HG03039 (cell line): ENCODE results near the gene CELF6.

ENCODE experiments used
- ATAC-seq: cut with Tn5 transposase; IDR thresholded peaks from one replicate; pipeline ENCODE4 v1.9.1; 2021; ENCODE audit warnings: mild to moderate bottlenecking, moderate library complexity; ENCODE audit not compliant: unreplicated experiment

Gene CELF6

DNA sequence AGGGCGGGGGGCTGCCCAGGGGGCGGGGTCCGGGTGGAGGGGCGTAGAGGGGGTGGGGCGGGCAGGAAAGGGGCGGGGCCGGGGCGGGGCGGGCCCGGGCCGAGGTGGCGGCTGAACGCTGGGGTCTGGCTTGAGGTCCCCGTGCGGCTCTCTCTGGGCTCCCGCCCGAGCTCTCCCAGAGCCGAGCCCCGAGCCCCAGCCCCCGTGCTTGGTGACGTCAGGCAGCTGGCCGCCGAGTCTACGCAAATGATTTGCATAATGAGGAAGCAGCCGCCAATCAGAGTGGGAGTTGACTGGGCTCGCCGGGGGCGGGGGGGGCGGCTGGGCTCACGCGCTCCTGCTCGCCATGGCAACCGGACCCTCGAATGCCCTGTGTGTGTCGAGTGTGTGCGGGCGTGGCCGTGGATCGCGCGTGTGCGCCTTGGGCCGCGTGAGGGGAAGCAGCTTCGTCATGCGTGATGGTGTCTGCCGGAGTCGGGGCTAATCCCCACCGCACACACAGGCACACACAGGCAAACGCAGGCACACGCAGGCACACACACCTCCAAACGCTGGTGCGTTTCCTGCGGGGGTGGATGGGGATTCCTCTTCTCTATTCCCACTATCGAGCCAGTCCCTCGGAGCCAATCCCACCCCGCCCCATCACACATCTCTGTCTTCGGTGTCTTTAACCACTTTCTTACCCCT lies at the start of gene CELF6:
TSS of gene CELF6 (minus strand) at position 173 of the 687 bp plus-strand sequence. CDS start 283 bp downstream, outside the sequence.
- ATAC-seq, result no peak

DNA sequence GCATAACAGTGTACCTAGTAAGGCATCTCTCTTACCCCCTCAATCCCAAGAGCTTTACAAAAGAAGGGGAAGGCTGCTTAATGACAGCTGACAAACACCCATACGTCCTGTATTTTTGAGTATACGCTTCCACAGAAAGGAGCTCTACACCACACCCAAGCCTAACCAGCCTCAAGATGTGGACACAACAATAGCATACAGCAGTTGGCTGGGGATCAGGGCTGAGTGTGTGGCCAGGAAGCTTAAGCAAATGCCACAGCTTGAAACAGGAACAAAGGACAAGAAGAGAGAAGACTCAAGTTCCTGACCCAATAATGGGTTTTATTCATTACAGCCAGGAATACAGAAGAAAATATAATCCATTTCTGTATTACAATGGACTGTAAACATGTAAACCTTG lies 48.9 kb upstream of the CELF6 start:
- no peak for ATAC-seq

DNA sequence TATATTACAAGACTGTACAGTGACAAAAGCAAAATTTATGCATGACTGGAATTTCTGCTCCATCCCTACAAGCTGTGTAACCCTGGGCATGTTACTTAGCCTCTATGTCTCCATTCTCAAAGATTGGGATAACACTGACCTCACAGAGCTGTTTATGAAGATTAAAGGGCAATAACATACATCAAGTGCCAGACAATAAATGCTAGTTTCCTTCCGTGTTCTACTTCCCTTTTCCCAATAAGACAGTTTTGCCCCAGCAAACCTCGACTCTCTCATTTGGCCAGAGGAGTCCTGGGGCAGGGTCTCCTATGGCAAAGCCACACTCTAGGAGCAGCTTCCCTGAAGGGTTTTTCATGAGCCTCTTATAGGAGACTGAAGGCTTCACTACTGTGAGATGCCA lies 48.4 kb upstream of the CELF6 start:
- ATAC-seq, result no peak

DNA sequence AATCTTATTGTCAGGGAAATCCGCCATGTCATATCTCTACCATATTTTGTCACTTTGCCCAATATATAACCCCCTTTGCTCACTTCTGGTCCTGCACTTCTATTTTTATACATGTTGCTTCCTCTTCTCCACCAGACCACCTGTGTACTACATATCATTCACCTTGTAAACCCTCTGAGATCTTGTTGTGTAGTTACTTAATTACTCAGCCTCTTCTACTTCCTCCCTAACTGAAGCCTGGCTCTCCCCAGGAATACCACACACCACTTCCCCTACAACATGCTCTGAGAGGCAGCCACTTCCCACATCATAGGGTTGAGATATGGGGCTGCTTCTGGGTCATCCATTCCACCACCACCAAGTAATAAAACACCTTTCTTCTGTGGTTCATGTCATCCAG lies 45.9 kb upstream of the CELF6 start:
- ATAC-seq, result peak; percentile 48

DNA sequence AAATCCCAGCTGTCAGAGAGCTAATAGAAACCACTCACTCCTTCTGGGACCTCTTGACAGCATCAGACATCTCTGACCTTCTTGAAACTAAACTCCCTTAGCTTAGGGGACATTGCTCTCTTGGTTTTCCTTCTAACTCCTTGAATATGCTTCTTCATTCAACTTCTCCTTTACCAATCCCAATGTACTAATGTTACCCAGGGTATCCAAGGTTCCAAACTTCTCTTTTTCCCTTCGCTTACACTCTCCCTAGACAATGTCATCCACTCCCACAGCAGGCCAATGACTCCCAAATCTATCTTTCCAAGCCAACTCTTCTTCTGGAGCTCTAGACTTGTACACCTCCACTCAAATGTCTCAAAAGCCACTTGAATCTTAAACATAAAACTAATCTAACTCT lies 41.2 kb upstream of the CELF6 start:
- no peak for ATAC-seq

DNA sequence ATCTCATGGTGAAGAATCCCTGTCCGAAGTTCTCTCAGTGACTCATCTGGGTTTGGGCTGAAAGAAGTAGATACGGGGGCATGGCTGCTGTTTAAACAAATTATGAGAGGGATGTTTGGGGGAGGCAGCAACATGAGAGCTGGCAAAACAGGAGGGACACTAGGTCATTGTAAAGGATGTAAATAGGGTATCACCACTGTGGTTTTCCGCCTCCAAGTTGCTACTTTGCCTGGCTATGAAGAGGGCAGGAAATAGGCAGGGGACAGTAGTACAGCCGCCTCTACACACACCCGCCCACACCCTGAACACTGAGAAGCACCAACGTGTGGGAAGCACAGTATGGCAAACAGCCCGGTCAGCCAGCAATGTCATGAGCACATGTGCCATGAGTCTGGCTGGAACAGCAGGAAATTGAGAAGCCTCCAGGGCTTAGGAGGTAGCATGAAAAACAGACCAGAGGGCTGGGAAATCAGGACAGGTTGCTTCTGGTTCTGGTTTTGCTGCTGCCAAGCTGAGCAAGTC lies 38.8 kb upstream of the CELF6 start:
- no peak for ATAC-seq

DNA sequence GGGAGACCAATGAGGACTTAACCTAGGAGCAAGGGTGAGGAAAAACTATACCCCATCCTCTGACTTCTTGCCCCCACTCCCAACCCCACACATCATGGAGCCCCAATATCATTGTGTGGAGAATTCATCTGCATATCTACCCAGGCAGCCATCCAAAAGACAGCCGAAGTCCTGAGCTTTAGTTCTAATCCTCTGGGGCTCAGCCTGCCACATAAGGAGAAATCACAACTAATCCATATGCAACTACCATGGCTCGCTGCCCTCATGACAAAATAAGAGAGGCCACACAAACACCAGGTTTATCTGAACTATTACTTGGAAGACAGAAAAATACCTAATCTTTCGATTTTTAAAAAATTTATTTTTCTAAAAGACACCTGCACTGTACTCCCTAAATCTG lies 38.2 kb upstream of the CELF6 start:
- ATAC-seq, result no peak

DNA sequence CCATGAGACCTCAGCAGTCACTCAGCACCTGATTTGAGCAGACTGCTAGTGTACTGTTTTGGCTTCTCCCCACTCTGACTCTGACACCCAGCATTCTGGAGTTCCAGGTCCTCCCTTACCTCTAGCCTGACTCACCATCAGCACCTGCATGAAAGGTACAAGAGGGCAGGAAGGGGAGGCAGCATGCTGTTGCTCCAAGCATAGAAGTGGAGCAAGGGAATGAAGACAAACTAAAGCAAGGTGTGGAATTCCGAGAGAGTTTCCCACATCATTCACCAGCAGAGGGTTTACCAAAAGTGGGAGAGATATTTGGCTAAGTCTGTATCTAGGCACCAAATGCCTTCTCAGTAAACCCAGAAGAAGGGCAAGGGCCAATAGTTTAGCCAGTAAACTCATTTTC lies 34.5 kb upstream of the CELF6 start:
- no peak for ATAC-seq

DNA sequence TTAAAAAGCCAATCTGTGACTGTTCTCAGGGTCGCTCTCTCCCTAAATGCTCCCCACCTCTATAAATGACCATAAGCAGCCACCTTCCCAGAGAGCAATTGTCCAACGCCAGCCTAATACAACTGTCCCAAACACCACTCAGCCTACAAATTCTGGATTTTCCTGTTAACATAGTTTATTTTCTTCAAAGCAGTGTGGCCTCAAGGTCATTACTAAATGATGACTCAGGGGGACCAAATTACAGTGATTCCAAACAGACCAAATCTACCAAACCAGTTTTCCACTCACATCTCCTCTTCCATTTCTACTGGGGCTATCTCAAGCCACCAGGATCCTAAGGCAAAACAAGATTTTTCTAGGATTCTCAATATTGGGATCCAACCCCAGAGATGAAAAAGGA lies 33.3 kb upstream of the CELF6 start:
- ATAC-seq, result no peak

DNA sequence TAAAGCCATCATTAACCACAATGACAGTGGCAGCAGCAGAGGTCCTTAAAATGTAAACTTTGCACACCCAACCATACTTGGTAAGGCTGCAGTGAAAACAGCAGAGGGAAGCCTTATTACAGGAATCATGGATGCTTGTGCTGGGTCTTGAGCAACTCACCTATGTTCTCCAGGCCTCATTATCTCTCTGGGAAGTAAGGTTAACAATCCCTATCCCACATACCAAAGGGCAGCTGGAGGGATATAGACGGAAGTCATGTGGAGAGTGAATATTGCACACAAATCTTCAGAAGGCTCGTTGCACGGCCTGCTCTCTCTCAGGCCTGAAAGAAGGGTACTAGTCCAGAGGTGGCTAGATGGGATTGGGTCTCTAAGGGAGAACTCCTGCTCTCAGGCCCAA lies 25.8 kb upstream of the CELF6 start:
- ATAC-seq, result no peak

DNA sequence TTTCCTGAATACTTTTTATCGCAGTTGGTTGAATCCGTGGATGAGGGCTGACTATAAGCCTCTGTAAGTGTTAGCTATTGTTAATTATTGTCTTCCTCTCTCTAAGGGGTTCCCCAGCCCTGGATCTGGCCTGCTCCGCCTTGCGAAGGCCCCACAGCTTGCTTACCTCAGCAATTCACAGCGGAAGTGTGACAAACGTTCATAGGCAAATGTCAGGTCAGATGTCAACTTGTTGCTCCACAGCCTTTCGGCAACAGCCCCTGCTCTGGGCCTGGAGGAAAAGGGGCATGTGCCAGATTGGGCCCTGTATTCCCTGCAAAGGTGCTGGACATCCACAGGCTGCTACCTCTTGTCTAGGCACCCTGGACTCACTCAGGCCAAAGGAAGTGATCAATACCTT lies 25.3 kb upstream of the CELF6 start:
- ATAC-seq, result no peak

DNA sequence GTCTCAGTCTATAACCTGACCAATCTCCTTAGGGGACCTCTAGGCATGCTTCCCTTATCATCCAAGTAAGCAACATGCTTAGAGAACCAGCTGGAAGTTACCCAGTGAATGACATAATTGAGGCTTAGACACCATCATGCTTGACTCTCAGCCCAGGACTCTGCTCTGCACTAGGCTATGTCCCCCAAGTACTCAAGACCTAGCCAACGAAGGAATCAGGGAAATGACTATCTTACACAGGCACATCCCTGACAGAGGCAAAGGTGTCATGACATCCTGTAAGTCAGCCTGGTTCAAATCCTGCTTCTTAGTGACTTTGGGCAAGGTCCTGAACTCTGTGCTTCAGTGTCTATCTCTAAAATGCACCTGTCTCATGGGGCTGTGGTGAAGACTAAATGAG lies 24.6 kb upstream of the CELF6 start:
- ATAC-seq, result no peak

DNA sequence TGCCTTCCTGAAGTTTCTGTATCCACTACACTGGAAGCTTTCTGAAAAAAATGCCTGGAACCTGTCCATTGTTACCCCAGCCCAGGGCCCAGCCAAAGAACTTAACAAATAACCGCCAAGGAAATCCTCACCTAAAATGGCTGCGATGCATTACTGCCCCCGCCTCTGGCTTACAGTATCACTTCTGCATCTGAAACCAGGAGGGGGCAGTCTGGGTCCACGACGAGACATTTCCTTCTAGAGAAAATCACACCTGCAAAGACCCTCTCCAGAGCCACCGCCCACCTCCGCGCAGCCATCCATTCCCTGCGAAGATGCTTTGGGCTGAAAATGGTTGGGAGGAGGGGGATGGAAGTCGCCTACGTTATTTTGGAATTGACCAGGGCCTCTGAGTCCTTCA lies 22.4 kb upstream of the CELF6 start:
- no peak for ATAC-seq

DNA sequence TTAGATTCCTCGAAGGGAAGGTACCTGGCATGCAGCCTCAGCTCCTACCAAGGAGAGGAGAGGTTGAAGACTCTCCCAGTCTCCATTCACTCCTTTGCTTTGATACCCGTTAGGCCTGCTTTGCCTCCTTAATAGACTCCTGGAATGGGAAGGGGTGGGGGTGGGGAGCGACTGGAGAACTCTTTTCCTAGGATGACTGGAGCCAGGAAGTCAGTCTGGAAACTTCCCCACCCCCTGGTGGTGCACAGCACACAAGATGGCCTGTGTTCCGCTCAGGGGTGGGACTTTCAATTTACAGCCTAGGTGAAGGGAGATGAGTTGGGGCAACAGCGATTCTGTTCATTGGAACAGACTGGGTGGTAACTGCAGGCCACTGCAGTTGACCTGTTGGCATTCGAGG lies 21.4 kb upstream of the CELF6 start:
- no peak for ATAC-seq

DNA sequence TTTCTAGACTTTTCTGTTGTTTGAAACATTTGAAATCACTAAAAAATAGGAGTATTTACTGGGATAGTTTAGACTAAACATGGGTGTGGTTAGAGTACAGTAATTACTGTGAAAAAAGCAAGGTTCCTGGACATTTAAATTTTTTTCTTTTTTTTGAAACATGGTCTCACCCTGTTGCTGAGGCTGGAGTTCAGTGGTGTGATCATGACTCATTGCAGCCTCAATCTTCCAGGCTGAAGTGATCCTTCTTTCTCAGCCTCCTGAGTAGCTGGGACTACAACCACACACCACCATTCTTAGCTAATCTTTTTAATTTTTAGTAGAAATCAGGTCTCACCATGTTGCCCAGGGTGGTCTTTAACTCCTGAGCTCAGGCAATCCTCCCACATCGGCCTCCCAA lies 20.4 kb upstream of the CELF6 start:
- no peak for ATAC-seq

DNA sequence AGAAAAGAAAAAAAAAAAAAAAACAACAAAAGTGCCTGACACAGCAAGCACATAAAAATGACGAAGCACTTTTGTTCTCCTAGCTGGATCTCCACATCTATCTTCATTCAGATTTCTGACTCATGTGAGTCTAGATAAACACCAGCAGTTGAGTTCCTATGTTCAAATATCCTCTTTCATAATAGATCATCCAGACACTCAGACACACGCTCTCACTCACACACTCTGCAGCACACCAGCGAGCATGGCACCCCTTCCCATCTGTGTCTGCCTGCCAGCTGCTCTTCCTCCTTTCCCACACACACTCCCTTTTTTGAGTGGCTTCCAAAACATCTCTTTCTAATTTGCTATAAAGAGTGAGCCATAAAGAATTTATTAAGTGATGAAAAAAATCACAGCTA lies 19.8 kb upstream of the CELF6 start:
- ATAC-seq, result no peak

DNA sequence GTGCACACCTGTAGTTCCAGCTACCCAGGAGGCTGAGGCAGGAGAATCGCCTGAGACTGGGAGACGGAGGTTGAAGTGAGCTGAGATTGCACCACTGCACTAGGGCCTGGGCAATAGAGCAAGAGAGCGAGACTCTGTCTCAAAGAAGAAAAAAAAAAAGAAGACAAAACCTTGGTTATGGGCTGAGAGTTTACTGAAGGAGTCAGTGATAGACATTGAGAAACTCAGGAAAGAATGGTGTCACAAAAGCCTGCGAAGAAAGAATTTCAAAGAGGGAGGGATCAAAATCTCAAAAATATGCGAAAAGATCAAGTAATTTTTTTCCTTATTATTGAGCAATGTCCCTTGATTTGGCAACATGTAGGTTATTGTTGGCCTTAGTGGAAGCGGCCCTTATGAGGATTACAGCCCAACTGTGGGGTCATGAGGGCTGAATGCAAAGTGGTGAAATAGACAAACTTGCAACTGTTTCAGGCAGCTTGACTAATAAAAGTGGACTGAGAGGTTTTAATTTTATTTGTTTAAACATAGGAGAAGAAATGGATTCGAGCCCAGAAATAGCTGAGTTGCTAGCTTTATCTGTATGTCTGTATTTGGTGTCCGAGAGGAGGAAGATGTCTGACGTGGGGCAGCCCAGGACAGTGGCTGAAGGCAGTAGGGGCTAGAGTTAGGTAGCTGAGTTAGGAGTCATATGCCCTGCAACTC lies 18.8 kb upstream of the CELF6 start:
- no peak for ATAC-seq

DNA sequence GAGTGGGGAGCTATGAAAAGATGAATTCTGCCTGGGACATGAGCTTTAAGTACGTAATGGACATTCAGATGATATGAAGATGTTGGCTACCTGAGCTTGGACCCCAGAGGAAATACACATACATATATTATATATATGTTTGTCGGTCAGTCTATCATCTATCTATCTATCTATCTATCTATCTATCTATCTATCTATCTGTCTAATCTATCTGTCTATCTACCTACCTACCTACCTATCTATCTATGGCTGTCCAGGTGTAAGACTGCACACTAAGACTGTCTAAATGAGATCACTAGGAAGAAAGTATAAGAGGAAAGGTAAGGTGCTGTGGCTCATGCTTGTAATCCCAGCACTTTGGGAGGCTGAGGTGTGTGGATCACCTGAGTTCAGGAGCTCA lies 18.2 kb upstream of the CELF6 start:
- no peak for ATAC-seq

DNA sequence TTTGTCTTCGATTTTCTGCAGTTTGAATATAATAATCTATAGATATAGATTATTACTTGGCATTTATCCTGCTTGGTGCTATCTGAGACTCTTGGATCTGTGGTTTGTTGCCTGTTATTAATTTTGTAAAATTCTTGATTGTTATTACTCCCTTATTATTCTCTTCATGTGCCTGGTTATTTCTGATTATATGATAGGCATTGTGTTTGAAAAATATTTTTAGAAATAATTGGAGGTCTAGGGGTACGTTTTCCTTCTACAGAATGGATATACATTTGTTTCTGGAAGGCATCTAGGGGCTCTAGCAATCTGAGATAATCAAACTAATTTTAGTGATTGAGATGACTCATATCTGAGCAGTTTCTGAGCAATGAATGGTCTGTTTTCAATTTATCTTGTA lies 14.9 kb upstream of the CELF6 start:
- no peak for ATAC-seq

DNA sequence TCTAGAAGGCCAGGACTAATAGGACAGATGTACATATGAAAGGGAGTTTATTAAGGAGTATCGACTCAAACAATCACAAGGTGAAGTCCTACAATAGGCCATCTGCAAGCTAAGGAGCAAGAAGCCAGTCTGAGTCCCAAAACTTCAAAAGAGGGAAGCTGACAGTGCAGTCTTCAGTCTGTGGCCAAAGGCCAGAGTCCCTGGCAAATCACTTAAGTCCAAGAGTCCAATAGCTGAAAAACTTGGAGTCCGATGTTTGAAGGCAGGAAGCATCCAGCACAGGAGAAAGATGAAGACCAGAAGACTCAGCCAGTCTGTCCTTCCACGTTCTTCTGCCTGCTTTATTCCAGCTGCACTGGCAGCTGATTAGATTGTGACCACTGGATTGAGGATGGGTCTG lies 11.1 kb upstream of the CELF6 start:
- ATAC-seq, result no peak

DNA sequence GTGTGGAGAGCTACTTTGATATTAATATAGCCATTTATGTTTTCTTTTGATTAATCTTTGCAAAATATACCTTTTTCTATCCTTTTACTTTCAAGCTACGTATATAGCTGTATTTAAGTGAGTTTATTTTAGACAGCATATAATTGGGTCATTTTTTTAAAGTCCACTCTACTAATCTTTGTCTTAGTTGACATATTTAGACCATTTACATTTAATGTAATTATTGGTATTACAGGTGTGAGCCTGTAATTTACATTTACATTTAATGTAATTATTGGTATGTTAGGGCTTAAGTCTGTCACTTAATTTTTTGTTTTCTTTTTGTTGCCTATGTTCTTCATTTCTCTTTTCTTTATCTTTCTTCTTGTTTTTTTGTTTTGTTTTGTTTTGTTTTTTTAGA lies 3.8 kb upstream of the CELF6 start:
- ATAC-seq, result no peak

DNA sequence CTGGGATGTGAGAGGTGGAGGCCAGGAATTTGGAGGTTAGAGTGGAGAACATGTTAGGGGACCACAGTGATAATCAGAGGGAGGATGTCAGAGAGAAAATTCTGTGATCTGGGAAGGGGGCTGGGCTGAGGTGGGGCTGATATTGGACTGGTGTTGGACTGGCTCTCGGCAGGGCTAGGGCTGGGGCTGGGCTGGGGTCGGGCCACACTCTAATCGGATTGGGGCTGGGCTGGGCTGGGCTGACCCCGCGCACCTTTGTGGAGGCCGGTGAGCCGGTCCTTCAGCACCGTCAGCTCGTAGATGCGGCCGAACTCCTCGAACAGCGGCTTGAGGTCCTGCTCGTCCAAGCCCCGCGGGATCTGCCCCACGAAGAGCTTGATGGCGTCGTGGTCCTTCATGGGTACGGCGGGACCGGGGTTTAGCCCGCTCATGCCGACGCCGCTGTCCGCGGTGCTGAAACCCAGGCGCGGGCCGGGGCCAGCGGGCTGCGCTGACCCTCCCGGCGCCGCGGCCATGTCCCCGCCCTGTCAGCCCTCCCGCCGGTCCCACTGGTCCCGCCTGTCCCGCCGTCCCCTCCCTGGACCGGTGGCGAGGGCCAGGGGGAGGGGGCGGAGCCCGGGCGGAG lies 485 bp downstream of the CELF6 start:
- no peak for ATAC-seq
